Spleen (tissue), 11 donors: ENCODE measurements around the gene ETFDH. TPM values are rescaled to one million over a fixed set of nuclear protein-coding genes. Genes with fewer than 3 reads are reported as not detected.
"Not testable (repeated sequence)": the region's sequence is repeated elsewhere in the genome, so short reads cannot be mapped to it uniquely, and the experiment has no call there.

Source experiments
- DNase-seq: peaks from one replicate; pipeline ENCODE4 v3.0.0-alpha.2; 2020
- H3K27ac ChIP-seq, 8 donors: fragments of 200-600 bp; sonication (generic) in 7 of 8; 1 replicate in 4 of 8; 2 replicates in 4 of 8; pipeline versions ENCODE4 v1.5.0 to v1.8.0; 2016 to 2021; ENCODE audit warnings: inconsistent platforms in 4 of 8, mild to moderate bottlenecking in 4 of 8, moderate library complexity in 1 of 8
- H3K27me3 ChIP-seq, 7 donors: fragments of 200-600 bp; sonication (generic) in 6 of 7; replicated peaks in 1 of 7; 1 replicate in 4 of 7; 2 replicates in 3 of 7; pipeline versions ENCODE4 v1.5.0 to v1.8.0; 2016 to 2021; ENCODE audit warnings: inconsistent platforms in 3 of 7, mild to moderate bottlenecking in 1 of 7
- H3K36me3 ChIP-seq, 6 donors: fragments of 200-600 bp; sonication (generic) in 5 of 6; 1 replicate in 4 of 6; 2 replicates in 2 of 6; pipeline versions ENCODE4 v1.5.0 to v1.8.0; 2016 to 2021; ENCODE audit warnings: inconsistent platforms in 2 of 6
- H3K4me1 ChIP-seq, 6 donors: fragments of 200-600 bp; sonication (generic) in 5 of 6; 1 replicate in 3 of 6; 2 replicates in 3 of 6; pipeline versions ENCODE4 v1.5.0 to v1.8.0; 2016 to 2021; ENCODE audit warnings: inconsistent platforms in 3 of 6
- H3K4me3 ChIP-seq, 8 donors: fragments of 200-600 bp; sonication (generic) in 7 of 8; 1 replicate in 4 of 8; 2 replicates in 4 of 8; pipeline versions ENCODE4 v1.5.0 to v1.8.0; 2016 to 2021; ENCODE audit warnings: inconsistent platforms in 4 of 8, mild to moderate bottlenecking in 4 of 8, moderate library complexity in 2 of 8
- H3K9me3 ChIP-seq, 8 donors: fragments of 200-600 bp; sonication (generic) in 7 of 8; 1 replicate in 4 of 8; 2 replicates in 4 of 8; pipeline versions ENCODE4 v1.5.0 to v1.8.0; 2016 to 2021; ENCODE audit warnings: inconsistent platforms in 4 of 8
- CTCF ChIP-seq, 11 experiments: fragments of 200-600 bp in 7 of 11; fragments of 450-650 bp in 4 of 11; sonication (generic) in 4 of 11; IDR thresholded peaks in 8 of 11; conservative IDR thresholded peaks in 3 of 11; 1 replicate in 7 of 11; 2 replicates in 4 of 11; pipeline versions ENCODE4 v1.4.0 to v1.8.0; 2016 to 2021; ENCODE audit warnings: antibody characterized with exemption in 11 of 11, inconsistent platforms in 4 of 11, mild to moderate bottlenecking in 1 of 11
- POLR2A ChIP-seq, 3 donors: fragments of 450-650 bp; IDR thresholded peaks; one replicate each; pipeline ENCODE4 v1.5.1; 2017; ENCODE audit warnings: antibody characterized with exemption in 3 of 3, mild to moderate bottlenecking in 1 of 3
- POLR2AphosphoS5 ChIP-seq, 3 donors: sonication (generic); formaldehyde crosslinking; IDR thresholded peaks; one replicate each; pipeline ENCODE4 v1.5.1; 2017; ENCODE audit warnings: antibody characterized with exemption in 3 of 3
- WGBS, 5 donors: extraction: QIAGEN DNeasy Blood & Tissue Kit in 3 of 5; methylation state at CpG; one replicate each; pipeline versions ENCODE4 v1.1.5 to v1.1.7; 2013 to 2018; 5-methylcytosine and 5-hydroxymethylcytosine counted together
- intact Hi-C: fragments of 100-400 bp; cut with DNase I; formaldehyde crosslinking; loops from one replicate; pipeline ENCODE4 v1.15.0; 2023; ENCODE audit warnings: low total_unique reads
- polyA plus RNA-seq, 3 donors: library from polyadenylated mRNA; stranded (reverse); fragments of 200-250 nt; gene quantifications; one replicate each; pipeline ENCODE4 v1.2.1, GENCODE V29; 2013
- total RNA-seq, 7 donors: library from RNA; depleted of rRNA in 3 of 7; stranded (reverse); fragments of >200 nt in 3 of 7; fragmentation: NEBNext Ultra II Directional in 4 of 7; extraction: Animal tissue kit (Norgen Biotek cat#: 25700) in 4 of 7; gene quantifications; one replicate each; pipeline versions ENCODE4 v1.1.0 to v1.2.1, GENCODE V29; 2016 to 2021
- donor health status: healthy with polysubstance abuse.
- donor health status: DM: no; HTN: no; CAD: no; lungs with moderate emphysema.
- donor health status: DM: no; HTN: no; CAD: no.
- donor health status: Bipolar disorder and iron deficiency.
- donor health status: healthy.
- donor health status: DM: no; HTN: no; CAD: no.
- donor health status: DM: yes; HTN: yes; CAD: no.

The ETFDH gene
- total and polyA plus RNA-seq, 10 donors = 7.1 to 45.2 (median 24.2) TPM

GRCh38 chr4:158729716-158730559, 57.8 kb downstream of the ETFDH start:
- DNase-seq = no peak
- no peak overlapping the region for H3K4me3 ChIP-seq
- H3K36me3 ChIP-seq = no peaks in the 10 kb centered on the region
- peaks cover 0 to 42% (median 0%) of the 10 kb centered on the region in 7 donors for H3K27me3 ChIP-seq
- WGBS, 5 donors = 18 to 27% (median 22%) methylated on average over 5 of the region's 5 CpGs
- intact Hi-C loops = loop anchor here (5.0 to 10.0 kb wide), 2 partner anchors 117 to 445 kb away; no protein-coding TSS in a partner anchor
- no peak for TF ChIP-seq POLR2A (IDR thresholded peaks at IDR 0.05)
- TF ChIP-seq POLR2AphosphoS5 (IDR thresholded peaks at IDR 0.05) = peak in 1 of 3 donors; percentile 9
- TF ChIP-seq CTCF (IDR thresholded peaks at IDR 0.05 in 8 of 11, conservative IDR thresholded peaks at IDR 0.05 in 3 of 11) = peak in 10 of 11 experiments; percentile 24 to 80 (median 56)
- H3K9me3 ChIP-seq = no peaks in the 10 kb centered on the region
- no peak overlapping the region for H3K27ac ChIP-seq
- no peaks in the 10 kb centered on the region for H3K4me1 ChIP-seq

GRCh38 chr4:158738866-158739265, 66.8 kb downstream of the ETFDH start:
- no peaks in the 10 kb centered on the region for H3K9me3 ChIP-seq
- intact Hi-C loops = no loop called here
- TF ChIP-seq CTCF (IDR thresholded peaks at IDR 0.05 in 8 of 11, conservative IDR thresholded peaks at IDR 0.05 in 3 of 11) = no peak
- TF ChIP-seq POLR2A (IDR thresholded peaks at IDR 0.05) = no peak
- TF ChIP-seq POLR2AphosphoS5 (IDR thresholded peaks at IDR 0.05) = no peak
- H3K4me3 ChIP-seq = no peak overlapping the region
- DNase-seq = no peak
- H3K36me3 ChIP-seq = no peaks in the 10 kb centered on the region
- no peaks in the 10 kb centered on the region for H3K4me1 ChIP-seq
- 94 to 99% (median 95%) methylated on average over 2 of the region's 2 CpGs for WGBS, 5 donors
- no peak overlapping the region for H3K27ac ChIP-seq
- no peaks in the 10 kb centered on the region for H3K27me3 ChIP-seq

- Histone ChIP-seq H3K36me3 (no peaks in the 10 kb centered on the region), H3K9me3 (no peaks in the 10 kb centered on the region), H3K27me3 (no peaks in the 10 kb centered on the region), H3K4me3 (no peak overlapping the region), H3K4me1 (no peaks in the 10 kb centered on the region), H3K27ac (no peak overlapping the region)
- intact Hi-C loops = no loop called here
- no peak for DNase-seq
- WGBS, 5 donors = 93 to 100% (median 97%) methylated on average over 2 of the region's 2 CpGs
- TF ChIP-seq POLR2A (IDR thresholded peaks at IDR 0.05) (no peak), POLR2AphosphoS5 (IDR thresholded peaks at IDR 0.05) (no peak), CTCF (IDR thresholded peaks at IDR 0.05 in 8 of 11, conservative IDR thresholded peaks at IDR 0.05 in 3 of 11) (no peak)
Measured at GRCh38 chr4:158739600-158739999, 67.5 kb downstream of the ETFDH start.

GRCh38 chr4:158741326-158742021, 69.4 kb downstream of the ETFDH start:
- no peak overlapping the region for H3K4me3 ChIP-seq
- H3K4me1 ChIP-seq = no peaks in the 10 kb centered on the region
- TF ChIP-seq POLR2AphosphoS5 (IDR thresholded peaks at IDR 0.05) (no peak), CTCF (IDR thresholded peaks at IDR 0.05 in 8 of 11, conservative IDR thresholded peaks at IDR 0.05 in 3 of 11) (no peak), POLR2A (IDR thresholded peaks at IDR 0.05) (no peak)
- no peak overlapping the region for H3K27ac ChIP-seq
- H3K9me3 ChIP-seq = no peaks in the 10 kb centered on the region
- no peaks in the 10 kb centered on the region for H3K27me3 ChIP-seq
- 87 to 94% (median 90%) methylated on average over 3 of the region's 3 CpGs for WGBS, 5 donors
- no peaks in the 10 kb centered on the region for H3K36me3 ChIP-seq
- no peak for DNase-seq
- intact Hi-C loops = no loop called here

- intact Hi-C loops, H3K9me3 ChIP-seq, H3K4me3 ChIP-seq, H3K4me1 ChIP-seq, H3K36me3 ChIP-seq, DNase-seq, H3K27ac ChIP-seq, H3K27me3 ChIP-seq: not testable (repeated sequence)
- WGBS, 5 donors = 95 to 100% (median 98%) methylated on average over 5 to 31 of the region's 31 CpGs
Measured at GRCh38 chr4:158746537-158746936, 74.4 kb downstream of the ETFDH start.
